Placental epithelial cell (primary cell): ENCODE data around the gene LTB4R2. TPM values are rescaled to one million over a fixed set of nuclear protein-coding genes. Genes with fewer than 3 reads are reported as not detected.

Experiments
- small RNA-seq: library from RNA; depleted of rRNA; stranded (forward); fragments of <200 nt; gene quantifications from one replicate; pipeline ENCODE3, GENCODE V24; 2012
- total RNA-seq: library from RNA; depleted of rRNA; stranded (reverse); fragments of >200 nt; gene quantifications from 2 replicates; pipeline ENCODE4 v1.2.3, GENCODE V29; 2012

Gene LTB4R2
- total RNA-seq: 6.3 and 6.8 TPM in 2 replicates

GRCh38 chr14:24309538-24310264 lies at the start of gene LTB4R2:
Gene LTB4R2 (plus strand): TSS chr14:24310140. CDS start chr14:24310665, 525 bp downstream.

GRCh38 chr14:24262821-24263733 lies 46.9 kb upstream of the LTB4R2 start, which contains the start of gene TGM1:
Gene TGM1 (minus strand): TSS chr14:24263177. CDS start chr14:24262352, 825 bp downstream.

GRCh38 chr14:24271134-24271833 lies 38.7 kb upstream of the LTB4R2 start, which contains the start of gene RABGGTA:
Gene RABGGTA (minus strand): TSS chr14:24271597. CDS start chr14:24271115, 482 bp downstream.

GRCh38 chr14:24299255-24300191 lies 10.4 kb upstream of the LTB4R2 start, which contains the start of the genes DHRS1 and NOP9:
Gene DHRS1 (minus strand): TSS chr14:24299780. CDS start chr14:24299106, 674 bp downstream.
Gene NOP9 (plus strand): TSS chr14:24299850. CDS start chr14:24299955, 105 bp downstream.

GRCh38 chr14:24307575-24308341 lies 2.2 kb upstream of the LTB4R2 start, which contains the start of gene CIDEB:
Gene CIDEB (minus strand): TSS chr14:24307977. CDS start chr14:24307858, 119 bp downstream.

GRCh38 chr14:24310646-24311604 lies 985 bp downstream of the LTB4R2 start, which contains the start of gene LTB4R:
Gene LTB4R (plus strand): TSS chr14:24311502. CDS start chr14:24315652, 4,150 bp downstream.

GRCh38 chr14:24334431-24335291 lies 24.7 kb downstream of the LTB4R2 start, which contains the start of gene ADCY4:
Gene ADCY4 (minus strand): TSS chr14:24335071. CDS start chr14:24334652, 419 bp downstream.

GRCh38 chr14:24339284-24340151 lies 29.6 kb downstream of the LTB4R2 start, which contains the start of gene RIPK3:
Gene RIPK3 (minus strand): TSS chr14:24339991. CDS start chr14:24339826, 165 bp downstream.

Small RNAs within 50 kb of the gene (small RNA-seq; reads per million reads assigned to genes)
- not detected for gene RF00026

Other genes starting within 250 kb of the LTB4R2 start
- gene CPNE6, start 238.6 kb upstream of the LTB4R2 start, total RNA-seq: not detected in 2 replicates
- gene PCK2, start 215.8 kb upstream of the LTB4R2 start, total RNA-seq: 20.4 and 23.9 TPM in 2 replicates
- gene DCAF11, start 195.4 kb upstream of the LTB4R2 start, total RNA-seq: 88.3 and 88.7 TPM in 2 replicates
- 1.6 and 2.0 TPM in 2 replicates for gene NRL, start 195.2 kb upstream of the LTB4R2 start, total RNA-seq
- 0.39 and 1.7 TPM in 2 replicates for gene FITM1, start 179.5 kb upstream of the LTB4R2 start, total RNA-seq
- gene PSME1, start 173.9 kb upstream of the LTB4R2 start, total RNA-seq: 22.4 and 72.6 TPM in 2 replicates
- 11.4 and 13.6 TPM in 2 replicates for gene EMC9, start 168.5 kb upstream of the LTB4R2 start, total RNA-seq
- gene PSME2, start 163.5 kb upstream of the LTB4R2 start, total RNA-seq: 32.6 and 48.4 TPM in 2 replicates
- gene RNF31, start 162.6 kb upstream of the LTB4R2 start, total RNA-seq: 75.4 and 87.3 TPM in 2 replicates
- gene IRF9, start 148.9 kb upstream of the LTB4R2 start, total RNA-seq: 42.4 and 46.6 TPM in 2 replicates
- 14.2 and 15.7 TPM in 2 replicates for gene REC8, start 138.1 kb upstream of the LTB4R2 start, total RNA-seq
- gene IPO4, start 121.3 kb upstream of the LTB4R2 start, total RNA-seq: 20.4 and 36.2 TPM in 2 replicates
- 73.8 and 74.5 TPM in 2 replicates for gene TM9SF1, start 114.7 kb upstream of the LTB4R2 start, total RNA-seq
- gene TSSK4, start 104.4 kb upstream of the LTB4R2 start, total RNA-seq: 0.54 TPM in 1 of 2 replicates, not detected in the other
- gene CHMP4A, start 96.7 kb upstream of the LTB4R2 start, total RNA-seq: 20.5 and 22.0 TPM in 2 replicates
- 15.3 and 15.6 TPM in 2 replicates for gene MDP1, start 94.1 kb upstream of the LTB4R2 start, total RNA-seq
- gene NEDD8, start 77.8 kb upstream of the LTB4R2 start, total RNA-seq: 99.8 and 112 TPM in 2 replicates
- gene GMPR2, start 77.2 kb upstream of the LTB4R2 start, total RNA-seq: 79.6 and 117 TPM in 2 replicates
- gene TINF2, start 67.5 kb upstream of the LTB4R2 start, total RNA-seq: 57.4 and 70.3 TPM in 2 replicates
- gene TGM1, start 47.0 kb upstream of the LTB4R2 start, total RNA-seq: 33.4 and 35.4 TPM in 2 replicates
- 51.1 and 51.4 TPM in 2 replicates for gene RABGGTA, start 38.5 kb upstream of the LTB4R2 start, total RNA-seq
- 27.1 and 27.9 TPM in 2 replicates for gene DHRS1, start 10.4 kb upstream of the LTB4R2 start, total RNA-seq
- 20.4 and 30.3 TPM in 2 replicates for gene NOP9, start 10.3 kb upstream of the LTB4R2 start, total RNA-seq
- gene CIDEB, start 2.2 kb upstream of the LTB4R2 start, total RNA-seq: 9.0 and 11.0 TPM in 2 replicates
- gene LTB4R, start 1.4 kb downstream of the LTB4R2 start, total RNA-seq: 2.4 and 3.1 TPM in 2 replicates
- 2.0 and 2.7 TPM in 2 replicates for gene ADCY4, start 24.9 kb downstream of the LTB4R2 start, total RNA-seq
- 7.5 and 13.0 TPM in 2 replicates for gene RIPK3, start 29.9 kb downstream of the LTB4R2 start, total RNA-seq
- 41.8 and 59.3 TPM in 2 replicates for gene NFATC4, start 58.0 kb downstream of the LTB4R2 start, total RNA-seq
- gene NYNRIN, start 88.9 kb downstream of the LTB4R2 start, total RNA-seq: 116 and 153 TPM in 2 replicates
- gene CBLN3, start 119.5 kb downstream of the LTB4R2 start, total RNA-seq: 0.87 and 2.4 TPM in 2 replicates
- 143 and 152 TPM in 2 replicates for gene KHNYN, start 119.8 kb downstream of the LTB4R2 start, total RNA-seq
- gene SDR39U1, start 132.6 kb downstream of the LTB4R2 start, total RNA-seq: 14.1 and 23.2 TPM in 2 replicates
- not detected in 2 replicates for gene CMA1, start 198.1 kb downstream of the LTB4R2 start, total RNA-seq